DOHH2 (cell line): ENCODE data around the gene ZNF653.

Experiments
- EZH2phosphoT487 ChIP-seq: fragments of 200-600 bp; sonication (generic); IDR thresholded peaks from 2 replicates; pipeline ENCODE4 v1.6.1; 2017; ENCODE audit warnings: borderline replicate concordance, mild to moderate bottlenecking, antibody characterized with exemption, low read length, moderate library complexity, mixed read lengths
- TF ChIP-seq, protein P1 (sequence below): fragments of 200-600 bp; sonication (generic); IDR thresholded peaks from one replicate; pipeline ENCODE4 v1.5.1; 2014; ENCODE audit warnings: antibody characterized with exemption, mild to moderate bottlenecking, low read depth, low read length; ENCODE audit not compliant: poor library complexity, severe bottlenecking

DNA sequence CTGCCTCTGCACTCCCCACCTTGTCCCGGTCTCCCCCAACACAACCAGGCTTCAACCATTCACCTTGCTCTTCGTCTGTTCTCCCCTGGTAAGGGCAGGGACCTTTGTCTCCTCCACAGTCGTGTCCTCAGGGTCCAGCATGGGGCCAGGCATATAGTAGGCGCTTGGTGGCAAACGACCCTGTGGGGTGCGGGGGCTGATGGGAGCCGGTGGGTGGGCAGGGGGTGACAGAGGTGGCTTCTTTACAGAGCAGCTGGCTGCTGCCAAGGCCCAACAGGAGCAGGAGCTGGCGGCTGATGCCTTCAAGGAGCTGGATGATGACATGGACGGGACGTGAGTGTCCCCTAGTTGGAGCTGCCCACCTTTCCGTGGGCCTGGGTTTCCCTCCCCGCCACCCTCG, 60.5 kb downstream of the ZNF653 start:
- TF ChIP-seq, protein P1, sequence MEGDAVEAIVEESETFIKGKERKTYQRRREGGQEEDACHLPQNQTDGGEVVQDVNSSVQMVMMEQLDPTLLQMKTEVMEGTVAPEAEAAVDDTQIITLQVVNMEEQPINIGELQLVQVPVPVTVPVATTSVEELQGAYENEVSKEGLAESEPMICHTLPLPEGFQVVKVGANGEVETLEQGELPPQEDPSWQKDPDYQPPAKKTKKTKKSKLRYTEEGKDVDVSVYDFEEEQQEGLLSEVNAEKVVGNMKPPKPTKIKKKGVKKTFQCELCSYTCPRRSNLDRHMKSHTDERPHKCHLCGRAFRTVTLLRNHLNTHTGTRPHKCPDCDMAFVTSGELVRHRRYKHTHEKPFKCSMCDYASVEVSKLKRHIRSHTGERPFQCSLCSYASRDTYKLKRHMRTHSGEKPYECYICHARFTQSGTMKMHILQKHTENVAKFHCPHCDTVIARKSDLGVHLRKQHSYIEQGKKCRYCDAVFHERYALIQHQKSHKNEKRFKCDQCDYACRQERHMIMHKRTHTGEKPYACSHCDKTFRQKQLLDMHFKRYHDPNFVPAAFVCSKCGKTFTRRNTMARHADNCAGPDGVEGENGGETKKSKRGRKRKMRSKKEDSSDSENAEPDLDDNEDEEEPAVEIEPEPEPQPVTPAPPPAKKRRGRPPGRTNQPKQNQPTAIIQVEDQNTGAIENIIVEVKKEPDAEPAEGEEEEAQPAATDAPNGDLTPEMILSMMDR: no peak
- no peak for TF ChIP-seq EZH2phosphoT487
